Stimulated activated CD4-positive, alpha-beta T cell treated with anti-CD3 and anti-CD28 coated beads, TNF-alpha, amount 100 ng/mL, for 4 hours (primary cell): Measurements from ENCODE around the gene TTBK2.
"Not testable (repeated sequence)": the region's sequence is repeated elsewhere in the genome, so short reads cannot be mapped to it uniquely, and the experiment has no call there.

ENCODE experiments used
- DNase-seq, 3 experiments: peaks; one replicate each; pipeline ENCODE4 v3.0.0-alpha.2; 2020; ENCODE audit warnings: low read depth in 3 of 3

The TTBK2 gene

DNA sequence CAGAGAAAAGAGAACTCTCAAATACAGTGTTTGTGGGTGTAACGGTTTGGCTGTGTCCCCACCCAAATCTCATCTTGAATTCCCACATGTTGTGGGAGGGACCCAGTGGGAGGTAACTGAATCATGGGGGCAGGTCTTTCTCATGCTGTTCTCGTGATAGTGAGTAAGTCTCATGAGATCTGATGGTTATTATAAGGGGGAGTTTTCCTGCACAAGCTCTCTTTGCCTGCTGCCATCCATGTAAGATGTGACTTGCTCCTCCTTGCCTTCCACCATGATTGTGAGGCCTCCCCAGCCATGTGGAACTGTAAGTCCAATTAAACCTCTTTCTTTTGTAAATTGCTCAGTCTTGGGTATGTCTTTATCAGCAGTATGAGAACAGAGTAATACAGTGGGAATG, 158.8 kb downstream of the TTBK2 start:
- DNase-seq, result not testable (repeated sequence)

DNA sequence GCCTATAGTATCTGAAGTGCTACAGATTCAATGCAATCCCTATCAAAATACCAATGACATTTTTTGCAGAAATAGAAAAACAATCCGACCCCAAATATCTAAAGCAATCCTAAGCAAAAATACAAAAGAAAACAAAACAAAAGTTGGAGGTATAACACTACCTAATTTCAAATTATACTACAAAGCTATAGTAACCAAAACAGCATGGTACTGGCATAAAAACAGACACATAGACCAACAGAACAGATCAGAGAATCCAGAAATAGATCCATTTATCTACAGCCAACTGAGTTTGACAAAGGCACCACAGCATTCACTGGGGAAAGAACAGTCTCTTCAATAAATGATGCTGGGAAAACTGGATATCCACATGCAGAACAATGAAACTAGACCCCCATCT, 159.8 kb downstream of the TTBK2 start:
- no peak for DNase-seq

DNA sequence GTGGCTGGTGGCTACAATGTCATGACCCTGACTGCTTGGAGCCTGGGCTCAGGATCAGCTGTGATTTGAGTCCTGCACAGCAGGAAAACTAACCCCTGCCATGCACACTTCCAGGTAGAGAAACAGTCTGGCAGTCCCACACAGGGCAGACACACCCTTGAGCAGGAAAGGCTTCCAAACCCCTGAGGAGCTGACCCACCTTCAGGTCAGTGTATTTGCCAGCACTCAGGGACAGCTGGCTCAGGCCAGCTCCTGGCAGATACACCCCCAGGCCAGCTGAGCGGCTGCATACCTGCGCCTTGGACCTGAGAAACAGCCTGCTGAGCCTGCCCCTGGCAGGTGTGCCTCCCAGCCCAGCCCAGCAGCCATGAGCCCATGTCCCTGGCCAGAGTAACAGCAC, 161.5 kb downstream of the TTBK2 start:
- no peak for DNase-seq

- no peak for DNase-seq
Observed at GRCh38 chr15:42750306-42750705, 170.3 kb downstream of the TTBK2 start.

DNA sequence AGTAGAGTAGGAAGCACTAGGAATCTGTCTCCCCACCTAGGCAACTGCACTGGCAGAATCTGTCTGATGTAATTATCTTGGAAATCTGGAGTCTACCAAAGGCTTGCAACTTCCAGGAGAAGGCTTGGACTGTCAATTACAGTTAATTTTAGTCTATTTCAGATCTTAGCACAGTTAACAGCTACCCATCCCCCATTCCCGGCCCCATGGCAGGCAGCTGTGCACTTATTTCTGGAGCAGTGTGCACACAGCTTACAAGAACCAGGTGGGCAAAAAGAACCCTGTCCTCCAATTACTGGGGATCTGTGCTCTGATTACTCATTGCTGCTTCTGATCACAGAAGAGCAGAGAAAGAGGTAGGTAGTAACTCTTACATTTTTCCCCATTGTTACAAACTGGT, 171.3 kb downstream of the TTBK2 start:
- no peak for DNase-seq

GRCh38 chr15:42744195-42744594, 176.4 kb downstream of the TTBK2 start:
- no peak for DNase-seq

DNA sequence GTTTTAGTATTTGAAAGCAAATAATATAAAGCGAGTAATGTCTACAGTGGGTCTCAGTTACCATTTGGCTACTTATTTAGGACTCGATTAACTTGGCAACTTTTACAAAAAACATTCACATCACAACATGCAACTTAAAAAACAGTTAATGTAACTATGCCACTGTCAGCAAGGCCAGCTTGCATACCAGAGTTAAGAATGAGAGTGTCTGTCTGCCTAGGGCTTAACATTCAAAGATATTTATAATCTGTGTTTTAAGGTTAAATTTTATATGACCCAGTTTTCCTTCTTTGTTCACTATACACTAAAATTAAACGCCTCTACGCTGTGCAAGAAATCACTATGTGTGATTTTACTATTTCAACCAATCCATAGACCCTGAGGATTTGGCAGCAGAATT, 178.4 kb downstream of the TTBK2 start:
- DNase-seq, result no peak

GRCh38 chr15:42741710-42742109, 178.9 kb downstream of the TTBK2 start:
- DNase-seq, result no peak

- DNase-seq, result no peak
Observed at GRCh38 chr15:42737529-42738328, 182.8 kb downstream of the TTBK2 start.

- DNase-seq, result peak; percentile 84 to 90 (median 89)
Observed at GRCh38 chr15:42736793-42737528, 183.6 kb downstream of the TTBK2 start, which contains the start of gene CDAN1. TSS of gene CDAN1 (minus strand) at chr15:42737128. CDS start at chr15:42737102, 26 bp downstream.

GRCh38 chr15:42736178-42736792, 184.3 kb downstream of the TTBK2 start:
- no peak for DNase-seq

DNA sequence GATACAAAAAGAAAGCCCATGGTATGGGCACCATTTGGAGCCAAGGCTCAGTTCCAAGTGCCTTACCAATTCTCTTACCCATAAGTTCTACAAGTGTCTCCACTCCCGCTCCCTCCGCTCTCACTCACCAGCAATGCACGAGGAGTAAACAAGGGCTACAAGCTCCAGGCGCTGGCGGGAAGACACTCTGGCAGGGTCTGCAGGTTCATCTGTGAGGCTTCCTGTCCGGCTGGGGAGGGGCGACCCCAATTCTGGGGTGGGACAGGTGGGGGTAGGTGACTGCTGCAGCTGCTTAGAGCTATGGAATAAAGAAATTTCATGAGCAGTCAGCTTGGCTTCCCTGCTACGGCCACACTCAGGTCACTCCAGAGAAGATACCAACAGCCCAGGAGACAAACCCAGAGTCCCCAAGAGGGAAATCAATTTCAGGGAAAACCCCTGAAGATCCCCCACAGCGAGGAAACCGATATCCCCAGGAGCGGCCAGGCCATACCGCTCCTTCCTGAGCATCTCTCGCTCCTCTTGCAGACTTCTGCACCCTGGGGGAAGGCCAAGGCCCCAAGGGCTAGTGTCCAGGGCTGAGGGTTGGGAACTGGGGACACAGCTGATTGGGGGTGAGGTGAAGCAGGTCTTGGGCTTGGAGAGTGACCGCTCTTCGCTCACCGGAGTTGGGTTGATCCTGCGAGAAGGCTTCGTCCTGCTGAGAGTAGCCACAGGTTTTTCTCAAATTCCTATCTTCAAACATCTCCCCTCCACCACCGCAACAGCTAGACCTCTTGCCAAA, 185.0 kb downstream of the TTBK2 start:
- DNase-seq, result no peak

- no peak for DNase-seq
Observed at GRCh38 chr15:42734076-42734672, 186.4 kb downstream of the TTBK2 start.

- DNase-seq, result no peak
Observed at GRCh38 chr15:42733027-42733426, 187.6 kb downstream of the TTBK2 start.

DNA sequence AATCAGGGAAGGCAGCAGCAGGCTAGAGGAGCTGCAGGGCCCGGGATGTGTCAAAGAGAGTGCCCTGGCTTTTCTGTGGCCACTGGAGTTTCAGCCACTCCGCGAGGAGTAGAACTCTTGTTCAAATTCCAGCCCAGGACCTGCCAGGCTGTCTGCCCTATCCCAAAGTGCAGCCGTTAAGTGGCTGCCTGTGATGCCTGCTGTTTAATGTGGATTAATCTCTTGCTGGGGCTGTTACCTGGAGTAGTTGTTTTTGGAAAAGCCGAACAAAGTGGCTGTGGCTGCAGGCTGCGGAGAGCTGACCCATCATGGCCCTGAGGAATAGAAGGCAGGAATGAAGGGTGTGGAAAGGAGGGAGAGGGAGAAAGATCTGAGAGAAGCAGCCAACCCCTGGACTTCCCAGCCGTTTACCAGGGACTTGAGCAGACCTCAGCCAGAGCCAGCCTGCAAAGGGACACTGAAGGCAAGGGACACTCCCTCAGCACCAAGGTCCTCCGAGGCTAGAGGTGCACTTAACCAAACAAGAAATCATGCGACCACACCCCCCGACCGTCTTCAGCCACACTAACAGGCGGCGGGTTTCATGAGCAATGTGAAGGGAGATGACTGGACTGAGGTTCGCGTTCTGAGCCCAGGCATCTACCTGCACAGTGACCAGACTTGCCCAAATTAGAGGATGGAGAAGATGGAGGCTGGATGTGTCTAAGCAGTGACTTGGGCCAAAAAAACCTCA, 188.3 kb downstream of the TTBK2 start:
- DNase-seq, result no peak

DNA sequence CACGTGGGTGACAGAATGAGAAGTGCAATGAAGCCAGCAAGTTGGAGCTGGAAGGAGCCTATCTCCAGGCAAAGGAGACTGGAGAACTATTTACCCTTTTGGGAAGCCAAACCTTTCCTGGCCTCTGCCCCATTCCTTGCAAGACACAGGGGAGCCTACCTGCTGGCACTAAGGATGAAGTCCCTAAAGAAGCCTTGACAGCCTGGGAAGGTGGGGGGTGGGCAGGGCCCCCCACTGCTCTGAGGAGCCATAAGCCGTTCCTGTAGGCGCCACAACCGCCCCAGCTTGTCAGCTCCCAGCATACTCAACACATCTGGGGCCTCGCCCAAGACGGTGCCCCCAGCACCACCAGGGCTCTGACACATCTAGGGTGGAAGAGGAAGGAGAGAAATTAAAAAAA, 189.1 kb downstream of the TTBK2 start:
- no peak for DNase-seq

- DNase-seq, result no peak
Observed at GRCh38 chr15:42730536-42730935, 190.0 kb downstream of the TTBK2 start.

- no peak for DNase-seq
Observed at GRCh38 chr15:42730135-42730534, 190.4 kb downstream of the TTBK2 start.

- DNase-seq, result no peak
Observed at GRCh38 chr15:42729409-42729808, 191.2 kb downstream of the TTBK2 start.

DNA sequence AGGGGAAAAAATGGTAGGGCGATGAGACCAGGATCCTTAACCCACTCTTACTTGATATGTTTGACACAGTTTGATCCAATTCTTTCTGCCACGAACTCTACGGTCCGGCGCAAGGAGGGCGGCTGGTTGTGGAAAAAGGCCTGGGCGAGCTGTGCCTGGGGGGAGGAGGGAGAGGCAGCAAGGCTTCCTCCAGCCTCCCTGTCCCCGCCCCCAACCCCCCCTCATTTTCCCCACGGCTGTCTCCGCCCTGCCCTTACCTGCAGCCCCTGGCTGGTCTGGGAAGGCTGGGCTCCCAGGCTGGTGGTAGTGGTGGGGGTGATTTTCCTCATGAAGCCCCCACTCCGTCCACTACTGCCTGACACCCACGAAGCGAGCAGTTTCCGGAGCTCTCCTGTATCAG, 191.6 kb downstream of the TTBK2 start:
- no peak for DNase-seq

GRCh38 chr15:42728560-42728959, 192.0 kb downstream of the TTBK2 start:
- DNase-seq, result no peak
